Nephron progenitor cell (in vitro differentiated cells): ENCODE results near the gene GPR158.

Experiments
- DNase-seq: peaks from one replicate; pipeline ENCODE4 v3.0.0; 2021
- H3K27ac Mint-ChIP-seq: 2 replicates; pipeline ENCODE4 v1.8.0; 2021; ENCODE audit warnings: mild to moderate bottlenecking, moderate library complexity, mixed read lengths
- H3K27me3 Mint-ChIP-seq: 2 replicates; pipeline ENCODE4 v1.8.0; 2021; ENCODE audit warnings: mild to moderate bottlenecking, low read depth, mixed read lengths; ENCODE audit not compliant: poor library complexity
- H3K36me3 Mint-ChIP-seq: 2 replicates; pipeline ENCODE4 v1.8.0; 2021; ENCODE audit warnings: low read depth, mixed read lengths
- H3K4me1 Mint-ChIP-seq: 2 replicates; pipeline ENCODE4 v1.8.0; 2021; ENCODE audit warnings: mixed read lengths
- H3K4me3 Mint-ChIP-seq: 2 replicates; pipeline ENCODE4 v1.8.0; 2021; ENCODE audit warnings: mild to moderate bottlenecking, moderate library complexity, mixed read lengths
- H3K9me3 Mint-ChIP-seq: 2 replicates; pipeline ENCODE4 v1.8.0; 2021; ENCODE audit warnings: mild to moderate bottlenecking, moderate library complexity, mixed read lengths
- CTCF ChIP-seq: fragments of 200-600 bp; sonication (generic); IDR thresholded peaks from 2 replicates; pipeline ENCODE4 v1.5.0; 2021; ENCODE audit warnings: antibody characterized with exemption

GPR158 gene

GRCh38 chr10:25175527-25176420 is 973 bp downstream of the GPR158 start:
- Mint-ChIP-seq H3K27me3 (peaks cover 73% of the 10 kb centered on the region), H3K36me3 (no peaks in the 10 kb centered on the region), H3K4me1 (peaks cover 12% of the 10 kb centered on the region), H3K4me3 (peak overlapping the region; percentile 88), H3K9me3 (no peaks in the 10 kb centered on the region), H3K27ac (no peak overlapping the region)
- DNase-seq: peak; percentile 61
- TF ChIP-seq CTCF: no peak

DNA sequence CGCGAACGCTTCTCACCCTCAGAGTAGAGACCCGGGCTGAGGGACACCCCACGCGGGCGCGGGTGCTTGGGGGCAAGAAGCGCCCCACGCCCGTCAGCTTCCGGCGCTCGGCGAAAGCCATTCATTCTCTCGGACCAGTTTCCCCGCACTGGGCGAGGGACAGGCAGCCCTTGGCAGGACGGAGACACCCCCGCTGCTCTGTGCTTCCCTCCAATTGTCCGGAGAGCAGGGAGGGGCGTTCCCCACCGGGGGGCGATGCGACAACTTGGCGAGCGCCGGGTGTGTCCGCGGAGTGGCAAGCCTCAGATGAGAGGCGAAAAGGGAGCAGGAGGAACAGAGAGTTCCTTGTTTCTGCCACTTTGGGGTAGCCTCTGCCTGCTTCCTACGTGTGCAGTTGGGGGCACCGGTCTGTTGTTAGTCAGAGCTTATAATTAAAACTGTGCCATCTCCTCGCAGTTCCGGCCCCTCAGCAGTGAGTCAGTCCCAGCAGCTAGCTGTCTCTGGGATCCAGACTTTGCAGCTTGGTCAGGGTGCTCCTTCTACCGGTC is 1.7 kb downstream of the GPR158 start:
- Mint-ChIP-seq H3K27me3 (peaks cover 73% of the 10 kb centered on the region), H3K9me3 (no peaks in the 10 kb centered on the region), H3K4me1 (peaks cover 12% of the 10 kb centered on the region), H3K4me3 (peak overlapping the region; percentile 88), H3K36me3 (no peaks in the 10 kb centered on the region), H3K27ac (no peak overlapping the region)
- no peak for TF ChIP-seq CTCF
- peak; percentile 43 for DNase-seq

DNA sequence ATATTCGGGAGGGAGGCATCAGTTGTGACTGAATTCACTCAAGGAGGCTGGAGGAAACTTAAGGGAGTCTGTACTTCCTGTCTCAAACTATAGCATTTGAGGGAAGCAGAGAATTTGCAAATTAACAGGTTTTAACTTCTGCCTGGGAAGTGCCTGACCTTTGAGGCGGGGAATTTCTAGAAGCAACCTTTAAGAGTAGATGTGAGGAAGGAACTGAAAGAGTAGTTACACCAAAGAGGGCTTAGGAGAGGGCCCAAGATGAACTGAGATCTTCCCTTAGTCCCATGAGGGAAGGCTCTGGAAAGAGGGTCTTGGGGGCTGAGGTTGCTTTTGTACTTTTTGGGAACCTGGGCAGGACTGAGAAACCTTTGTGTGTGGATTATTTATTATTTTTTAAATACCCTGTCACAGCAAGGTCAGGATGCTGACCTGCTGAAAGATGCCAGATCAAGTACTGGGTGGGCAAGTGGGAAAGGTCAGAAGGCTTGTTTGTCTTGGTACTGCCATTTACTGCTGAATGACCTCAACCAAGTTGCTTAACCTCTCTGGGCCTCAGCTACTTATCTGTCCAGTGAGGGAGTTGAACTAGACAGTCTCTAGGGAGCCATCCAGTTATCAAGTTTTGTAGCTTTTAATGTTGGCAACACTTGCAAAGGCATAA is 2.4 kb downstream of the GPR158 start:
- Mint-ChIP-seq H3K27me3 (peaks cover 68% of the 10 kb centered on the region), H3K36me3 (no peaks in the 10 kb centered on the region), H3K9me3 (no peaks in the 10 kb centered on the region), H3K4me1 (peaks cover 12% of the 10 kb centered on the region), H3K27ac (no peak overlapping the region), H3K4me3 (peak overlapping the region; percentile 88)
- no peak for TF ChIP-seq CTCF
- DNase-seq: no peak

DNA sequence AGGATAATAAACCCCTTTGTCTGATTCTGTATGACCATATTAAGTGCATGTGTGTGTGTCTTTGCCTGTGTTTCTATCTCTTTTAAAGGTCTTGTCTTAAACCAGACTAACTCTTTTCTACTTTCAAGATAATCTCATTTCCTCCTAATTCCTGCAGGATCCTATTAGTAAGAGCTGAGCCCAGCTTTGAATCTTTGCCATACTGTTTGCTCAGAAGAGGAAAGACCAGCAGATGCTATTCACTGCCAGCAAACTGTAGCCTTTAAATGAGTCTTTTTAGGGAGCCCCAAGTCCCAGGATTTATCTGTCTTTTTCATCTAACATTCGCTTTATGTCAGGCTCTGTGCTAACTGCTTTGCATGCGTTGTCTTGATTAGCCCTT is 2.9 kb downstream of the GPR158 start:
- Mint-ChIP-seq H3K4me1 (peaks cover 12% of the 10 kb centered on the region), H3K9me3 (no peaks in the 10 kb centered on the region), H3K4me3 (peak overlapping the region; percentile 18), H3K27ac (no peak overlapping the region), H3K27me3 (peaks cover 63% of the 10 kb centered on the region), H3K36me3 (no peaks in the 10 kb centered on the region)
- no peak for TF ChIP-seq CTCF
- DNase-seq: no peak

DNA sequence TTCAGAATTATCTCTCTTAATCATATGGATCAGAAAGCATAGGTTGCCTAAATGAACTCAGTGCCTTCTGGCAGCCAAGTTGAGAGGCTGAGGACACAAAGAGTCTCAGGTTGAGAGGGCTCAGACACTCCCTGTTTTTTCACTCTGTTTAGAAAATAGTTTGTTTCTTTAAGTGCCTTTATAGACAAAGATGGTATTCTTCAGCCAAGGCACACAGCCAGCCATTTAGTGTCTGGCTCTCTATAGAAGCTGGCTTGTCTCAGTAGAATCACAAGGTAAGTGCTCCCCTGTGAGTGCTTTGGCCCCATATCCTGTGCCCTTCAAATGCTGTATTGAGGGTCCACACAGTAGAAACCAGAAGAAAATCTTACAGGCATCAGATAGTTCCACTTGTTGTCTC is 3.6 kb downstream of the GPR158 start:
- no peak for TF ChIP-seq CTCF
- Mint-ChIP-seq H3K27ac (no peak overlapping the region), H3K9me3 (no peaks in the 10 kb centered on the region), H3K27me3 (peaks cover 56% of the 10 kb centered on the region), H3K36me3 (no peaks in the 10 kb centered on the region), H3K4me1 (peaks cover 12% of the 10 kb centered on the region), H3K4me3 (no peak overlapping the region)
- DNase-seq: no peak
